NCI-H446 (cell line): ENCODE results near the gene ATP8B2.

ENCODE experiments used
- DNase-seq, 2 experiments: peaks; one replicate each; lab custom pipeline; 2025; lab: John Stamatoyannopoulos, UW

ATP8B2 gene

DNA sequence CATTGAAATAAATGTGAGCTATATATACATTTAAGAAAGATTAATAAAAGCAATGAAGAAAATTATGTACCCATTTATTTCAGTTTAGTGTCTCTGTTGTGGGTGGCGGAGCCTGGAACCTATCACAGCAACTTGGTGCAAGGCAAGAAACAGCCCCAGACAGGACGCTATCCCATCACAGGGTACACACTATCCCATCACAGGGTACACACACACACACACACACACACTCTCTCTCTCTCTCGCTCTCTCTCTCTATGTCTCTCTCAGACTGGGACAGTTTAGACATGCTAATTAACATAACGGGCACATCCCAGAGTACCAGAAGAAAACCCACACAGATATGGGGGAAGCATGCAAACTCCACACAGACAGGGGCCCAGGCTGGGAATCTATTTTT lies 73.4 kb downstream of the ATP8B2 start:
- DNase-seq = no peak

DNA sequence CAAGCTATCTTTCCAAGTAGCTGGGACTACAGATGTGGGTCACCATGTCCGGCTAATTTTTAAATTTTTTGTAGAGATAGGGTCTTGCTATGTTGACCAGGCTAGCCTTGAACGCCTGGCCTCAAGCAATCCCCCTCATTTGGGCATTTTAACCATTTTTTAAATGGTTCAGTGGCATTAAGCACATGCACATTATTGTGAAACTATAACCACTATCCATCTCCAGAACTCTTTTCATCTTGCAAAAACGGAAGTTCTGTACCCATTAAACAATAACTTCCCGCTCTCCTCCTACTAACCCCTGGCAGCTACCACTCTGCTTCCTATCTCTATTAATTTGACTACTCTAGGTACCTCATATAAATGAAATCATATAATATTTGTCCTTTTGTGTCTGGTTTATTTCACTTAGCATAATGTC lies 75.1 kb downstream of the ATP8B2 start:
- no peak for DNase-seq
